H7 (cell line): ENCODE measurements around the gene ANKRD35. TPM values are rescaled to one million over a fixed set of nuclear protein-coding genes. Genes with fewer than 3 reads are reported as not detected.
A peak's percentile ranks its signal among the peaks of the same experiment; 100 is the strongest.

ENCODE experiments used
- DNase-seq: peaks from one replicate; pipeline ENCODE4 v3.0.0; 2012
- H3K27me3 ChIP-seq: 2 replicates; pipeline ENCODE4 v1.6.0; 2011; ENCODE audit warnings: mild to moderate bottlenecking, low read length; ENCODE audit not compliant: control insufficient read depth, insufficient read depth
- H3K36me3 ChIP-seq: replicated peaks from 2 replicates; pipeline ENCODE4 v1.5.1; 2011; ENCODE audit warnings: low read length; ENCODE audit not compliant: control insufficient read depth, insufficient read depth
- H3K4me3 ChIP-seq: 2 replicates; pipeline ENCODE4 v1.5.1; 2011; ENCODE audit warnings: low read depth, mild to moderate bottlenecking, control low read depth, low read length, moderate library complexity; ENCODE audit not compliant: insufficient read depth
- total RNA-seq: library from RNA; depleted of rRNA; stranded (reverse); fragments of >200 nt; shearing (Covaris generic); gene quantifications from 2 replicates; pipeline ENCODE4 v1.2.3, GENCODE V29; 2014

ANKRD35 gene
- total RNA-seq, 1 experiment from 2014 or later, result 0.52 TPM

GRCh38 chr1:145912128-145912641 is 26.5 kb upstream of the ANKRD35 start:
- no peak for DNase-seq
- Histone ChIP-seq H3K4me3 (no peak overlapping the region), H3K27me3 (no peaks in the 10 kb centered on the region), H3K36me3 (peaks cover 3% of the 10 kb centered on the region; the same call in 1 of the 2 replicates)

- H3K27me3 ChIP-seq, result no peaks in the 10 kb centered on the region
- no peak overlapping the region for H3K4me3 ChIP-seq
- no peak for DNase-seq
- peaks cover 3% of the 10 kb centered on the region; the same call in 1 of the 2 replicates for H3K36me3 ChIP-seq
Observed at GRCh38 chr1:145908653-145909052, 23.0 kb upstream of the ANKRD35 start.

GRCh38 chr1:145906954-145907753 is 21.5 kb upstream of the ANKRD35 start:
- H3K4me3 ChIP-seq, result no peak overlapping the region
- H3K27me3 ChIP-seq, result no peaks in the 10 kb centered on the region
- peak; percentile 48 for DNase-seq
- peaks cover 3% of the 10 kb centered on the region; the same call in 1 of the 2 replicates for H3K36me3 ChIP-seq

DNA sequence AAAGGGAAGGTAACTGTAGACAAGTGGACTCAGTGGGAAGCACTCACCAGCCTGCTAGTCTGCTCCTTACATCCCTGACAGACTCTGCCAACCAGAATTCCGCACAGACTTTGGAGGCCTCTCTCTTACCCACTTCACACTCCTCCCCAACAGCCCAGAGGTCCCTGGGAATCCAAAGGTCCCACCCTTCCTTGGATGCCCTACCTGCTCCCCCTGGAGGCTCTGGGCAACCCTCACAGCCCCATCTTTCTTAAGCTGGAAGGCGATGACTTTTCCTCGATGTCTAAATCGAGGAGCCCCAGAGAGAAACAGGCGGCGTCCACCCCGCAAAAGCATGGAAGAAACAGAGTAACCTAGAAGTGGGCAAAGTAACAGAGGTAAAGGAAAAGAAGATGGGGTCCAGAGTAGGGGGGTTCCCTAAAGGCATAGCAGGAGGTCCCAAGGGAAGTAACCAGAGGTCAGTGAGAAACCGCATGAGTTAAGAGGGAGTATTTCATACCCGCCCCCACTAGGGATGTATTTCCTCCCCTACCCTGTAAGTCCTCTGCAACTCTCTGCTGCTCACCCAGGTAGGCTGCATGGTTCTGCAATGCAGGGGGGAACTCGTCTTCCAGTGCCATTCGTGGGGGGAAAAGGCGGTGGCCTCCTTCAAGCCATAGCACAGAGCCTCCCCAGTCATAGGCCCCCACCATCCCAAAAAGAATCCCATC is 15.8 kb upstream of the ANKRD35 start:
- H3K36me3 ChIP-seq, result no peaks in the 10 kb centered on the region
- H3K27me3 ChIP-seq, result no peaks in the 10 kb centered on the region; the same call in 1 of the 2 replicates
- H3K4me3 ChIP-seq, result no peak overlapping the region
- DNase-seq, result peak; percentile 55

GRCh38 chr1:145898756-145899155 is 13.1 kb upstream of the ANKRD35 start:
- H3K4me3 ChIP-seq, result no peak overlapping the region
- no peak for DNase-seq
- H3K27me3 ChIP-seq, result no peaks in the 10 kb centered on the region; the same call in 1 of the 2 replicates
- no peaks in the 10 kb centered on the region for H3K36me3 ChIP-seq

DNA sequence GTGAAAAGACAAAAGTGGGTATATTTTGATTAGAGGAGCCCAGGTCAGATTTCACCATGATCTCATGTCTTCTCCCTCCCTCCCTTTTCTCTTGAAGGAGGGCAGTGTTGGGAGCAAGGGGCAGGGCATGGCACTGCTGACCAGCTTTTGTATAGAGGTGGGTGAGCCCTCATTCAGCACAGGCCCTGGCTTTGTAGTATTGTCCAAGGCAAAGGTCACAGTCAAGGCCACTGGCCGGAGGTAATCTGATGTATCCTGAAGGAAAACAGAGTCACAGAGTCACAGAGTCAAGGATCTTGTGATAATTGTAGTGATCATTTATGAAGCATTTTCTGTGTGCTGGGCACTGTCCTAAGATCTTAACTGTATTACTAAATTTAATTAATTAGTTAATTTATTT is 12.3 kb upstream of the ANKRD35 start:
- DNase-seq, result no peak
- H3K36me3 ChIP-seq, result no peaks in the 10 kb centered on the region
- H3K4me3 ChIP-seq, result no peak overlapping the region
- no peaks in the 10 kb centered on the region; the same call in 1 of the 2 replicates for H3K27me3 ChIP-seq

DNA sequence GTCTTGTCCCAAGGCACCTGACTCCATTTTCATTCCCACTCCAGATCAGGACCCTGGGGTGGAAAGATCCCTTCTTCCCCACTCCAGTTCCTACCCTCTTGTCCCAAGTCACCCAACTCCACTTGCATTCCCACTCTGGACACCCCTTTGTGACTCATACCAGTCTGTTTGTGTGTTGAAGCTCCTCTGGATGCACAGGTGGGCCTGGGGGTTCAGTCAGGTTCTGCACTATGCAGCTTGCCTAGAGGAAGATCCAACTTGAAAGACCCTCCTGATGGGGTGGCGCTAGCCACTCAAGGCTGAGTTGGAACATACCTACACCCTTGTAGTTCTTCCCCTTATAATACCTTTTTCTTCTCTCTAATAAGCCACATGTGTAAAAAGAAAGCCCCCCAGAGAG is 9.8 kb upstream of the ANKRD35 start:
- Histone ChIP-seq H3K4me3 (no peak overlapping the region), H3K27me3 (no peaks in the 10 kb centered on the region; the same call in 1 of the 2 replicates)

GRCh38 chr1:145893306-145894055 is 7.8 kb upstream of the ANKRD35 start:
- H3K27me3 ChIP-seq, result no peaks in the 10 kb centered on the region; the same call in 1 of the 2 replicates
- H3K36me3 ChIP-seq, result no peaks in the 10 kb centered on the region
- no peak overlapping the region for H3K4me3 ChIP-seq
- no peak for DNase-seq

More for the DNA sequence above, 9.8 kb upstream of the ANKRD35 start:
- H3K36me3 ChIP-seq, result no peaks in the 10 kb centered on the region
- DNase-seq, result no peak

DNA sequence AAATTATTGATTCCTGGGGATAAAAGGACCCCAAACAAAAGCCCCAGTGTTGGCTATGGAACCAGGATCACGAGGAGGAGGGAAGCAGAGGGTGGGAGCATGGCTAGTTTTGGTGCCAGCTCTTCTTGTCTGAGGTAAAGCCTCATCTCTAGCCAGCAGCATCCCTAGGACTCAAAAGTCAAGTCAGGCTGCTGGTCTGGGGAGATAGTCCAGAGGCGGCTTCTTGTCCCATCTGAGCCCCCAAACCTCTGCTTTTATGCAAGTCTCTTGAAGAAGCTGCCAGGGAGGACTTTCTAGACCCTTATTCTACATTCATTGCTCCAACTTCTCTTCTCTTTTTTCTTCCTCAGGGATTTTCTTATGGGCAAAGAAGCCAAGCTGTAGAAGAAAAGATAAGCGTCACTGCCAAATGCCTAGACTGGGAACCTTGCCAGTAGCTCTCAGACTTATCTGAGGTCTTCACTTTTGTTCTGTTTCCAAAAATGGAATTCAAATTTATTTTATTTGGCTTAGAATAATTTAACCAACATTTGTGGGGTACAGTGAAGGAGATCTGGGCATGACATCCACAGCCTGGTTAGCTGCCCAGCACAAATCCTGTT is 6.9 kb upstream of the ANKRD35 start:
- H3K4me3 ChIP-seq, result no peak overlapping the region
- DNase-seq, result no peak

GRCh38 chr1:145891587-145892485 is 6.2 kb upstream of the ANKRD35 start:
- Histone ChIP-seq H3K36me3 (no peaks in the 10 kb centered on the region), H3K27me3 (no peaks in the 10 kb centered on the region), H3K4me3 (no peak overlapping the region)
- DNase-seq, result peak; percentile 87

More for the DNA sequence above, 6.9 kb upstream of the ANKRD35 start:
- H3K36me3 ChIP-seq, result no peaks in the 10 kb centered on the region
- H3K27me3 ChIP-seq, result no peaks in the 10 kb centered on the region; the same call in 1 of the 2 replicates

DNA sequence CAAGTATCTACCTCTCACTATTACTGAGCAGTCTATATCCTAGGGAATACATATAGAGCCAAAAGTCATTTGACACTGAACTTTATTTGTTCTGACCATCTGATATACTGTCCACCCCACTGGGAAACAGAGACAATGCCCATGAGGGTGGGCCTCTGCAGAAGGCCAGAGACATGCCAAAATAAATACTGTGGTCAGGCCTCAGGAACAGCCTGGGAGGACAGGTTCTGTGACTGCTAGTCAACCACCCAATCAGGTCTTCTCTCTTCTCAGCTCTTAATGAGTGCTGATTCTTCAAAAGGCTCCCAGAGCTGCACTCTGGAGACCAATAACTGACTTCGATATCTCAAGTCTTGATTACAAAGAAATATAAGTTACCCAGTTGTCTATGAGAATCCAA is 5.5 kb upstream of the ANKRD35 start:
- no peak for DNase-seq
- Histone ChIP-seq H3K4me3 (no peak overlapping the region), H3K27me3 (peaks cover 2% of the 10 kb centered on the region; the same call in 1 of the 2 replicates), H3K36me3 (no peaks in the 10 kb centered on the region)

DNA sequence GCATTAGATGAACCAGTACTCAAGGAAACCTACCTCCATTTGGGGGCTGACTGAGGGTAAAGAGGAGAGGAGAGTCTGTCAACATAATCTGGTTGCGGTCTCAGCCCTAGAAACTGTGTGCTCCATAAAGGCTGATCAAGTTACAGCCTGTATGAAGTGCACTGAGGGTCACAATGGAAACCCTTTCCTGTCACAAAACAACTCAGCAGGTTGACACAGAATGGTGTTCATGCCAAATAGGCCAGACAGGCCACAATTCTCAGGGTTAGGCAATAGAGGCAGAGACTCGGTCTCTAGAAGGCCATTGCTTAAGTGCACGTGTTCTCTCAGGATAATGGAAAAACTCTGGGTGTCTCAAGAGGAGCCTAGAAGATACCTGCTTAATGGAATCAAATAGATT is 4.1 kb upstream of the ANKRD35 start:
- H3K36me3 ChIP-seq, result no peaks in the 10 kb centered on the region
- H3K27me3 ChIP-seq, result peaks cover 11% of the 10 kb centered on the region
- no peak overlapping the region for H3K4me3 ChIP-seq
- DNase-seq, result no peak

DNA sequence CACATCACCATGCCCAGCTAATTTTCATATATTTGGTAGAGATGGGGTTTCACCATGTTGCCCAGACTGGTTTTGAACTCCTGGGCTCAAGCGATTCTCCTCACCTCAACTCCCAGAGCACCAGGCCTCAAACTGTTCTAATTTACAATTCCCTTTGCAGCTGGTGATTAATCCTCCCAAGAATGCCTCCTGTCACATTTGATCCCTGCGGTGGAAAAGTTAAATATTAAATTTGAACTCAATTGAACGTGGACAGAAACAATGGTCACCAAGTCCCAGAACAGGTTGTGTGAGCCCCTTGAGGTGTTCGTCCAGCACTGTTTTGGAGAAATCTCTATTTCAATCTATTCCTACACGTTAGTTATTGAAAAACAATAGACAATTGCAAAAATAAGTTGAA is 2.0 kb upstream of the ANKRD35 start:
- no peak for DNase-seq
- peaks cover 23% of the 10 kb centered on the region for H3K27me3 ChIP-seq
- H3K4me3 ChIP-seq, result no peak overlapping the region
- no peaks in the 10 kb centered on the region for H3K36me3 ChIP-seq
